ENCODE data around the gene DSG2. TPM values are rescaled to one million over a fixed set of nuclear protein-coding genes. Genes with fewer than 3 reads are reported as not detected.
A peak's percentile ranks its signal among the peaks of the same experiment; 100 is the strongest.

Gene DSG2
- 8.2 TPM for total RNA-seq (ENCODE audit: unreplicated experiment)
- long read RNA-seq, partial matches to known transcripts, result 1 of 1 reads
- long read RNA-seq, other reads (novel, unspliced or antisense), result 0 of 1 reads

DNA sequence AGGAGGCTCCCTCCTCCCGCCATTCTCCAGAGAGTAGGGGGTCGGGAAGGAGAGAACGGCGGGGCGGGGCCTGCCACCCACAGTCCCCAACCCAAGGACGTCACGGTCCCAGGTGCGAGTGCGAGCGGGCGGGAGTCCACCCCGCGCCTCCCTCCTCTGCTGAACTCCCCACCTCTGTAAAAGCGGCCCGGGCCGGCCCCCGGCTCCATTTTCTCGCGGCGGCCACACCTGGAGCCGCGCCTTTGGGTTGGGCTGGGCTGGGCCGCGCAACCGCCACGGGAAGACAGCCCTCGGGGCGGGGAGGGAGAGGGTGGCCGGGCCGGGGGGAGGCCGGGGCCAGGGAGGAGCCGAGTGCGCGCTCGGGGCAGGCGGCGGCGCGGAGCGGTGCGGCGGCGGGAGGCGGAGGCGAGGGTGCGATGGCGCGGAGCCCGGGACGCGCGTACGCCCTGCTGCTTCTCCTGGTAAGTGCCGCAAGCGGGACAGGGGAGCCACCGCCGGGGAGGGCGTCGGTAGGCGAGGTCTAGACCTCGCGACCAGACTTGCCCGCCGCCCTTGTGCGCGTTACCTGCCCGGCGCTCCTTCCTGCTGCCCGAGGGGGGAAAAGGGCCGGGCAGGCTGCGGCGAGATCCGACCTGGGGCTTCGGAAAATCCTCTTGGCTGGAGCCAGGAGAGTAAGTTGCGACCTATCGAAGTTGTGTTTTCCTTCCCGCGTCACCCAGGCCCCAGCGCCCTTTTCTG is at the start of gene DSG2:
TSS of gene DSG2 (plus strand) at position 342 of the 738 bp plus-strand sequence. CDS start at position 417, 75 bp downstream.
- Mint-ChIP-seq H3K4me1 (ENCODE audit: low read depth, unreplicated experiment) (peaks cover 6% of the 10 kb centered on the region), H3K4me3 (ENCODE audit: unreplicated experiment) (peak within 1 kb of the TSS; percentile 95), H3K27me3 (ENCODE audit: unreplicated experiment) (peaks cover 9% of the 10 kb centered on the region), H3K36me3 (ENCODE audit: unreplicated experiment) (no peaks in the 10 kb centered on the region), H3K9me3 (ENCODE audit: unreplicated experiment) (peaks cover 2% of the 10 kb centered on the region), H3K27ac (ENCODE audit: unreplicated experiment) (peak within 1 kb of the TSS; percentile 50)
- DNase-seq, result peak; percentile 69
- TF ChIP-seq, protein P1, sequence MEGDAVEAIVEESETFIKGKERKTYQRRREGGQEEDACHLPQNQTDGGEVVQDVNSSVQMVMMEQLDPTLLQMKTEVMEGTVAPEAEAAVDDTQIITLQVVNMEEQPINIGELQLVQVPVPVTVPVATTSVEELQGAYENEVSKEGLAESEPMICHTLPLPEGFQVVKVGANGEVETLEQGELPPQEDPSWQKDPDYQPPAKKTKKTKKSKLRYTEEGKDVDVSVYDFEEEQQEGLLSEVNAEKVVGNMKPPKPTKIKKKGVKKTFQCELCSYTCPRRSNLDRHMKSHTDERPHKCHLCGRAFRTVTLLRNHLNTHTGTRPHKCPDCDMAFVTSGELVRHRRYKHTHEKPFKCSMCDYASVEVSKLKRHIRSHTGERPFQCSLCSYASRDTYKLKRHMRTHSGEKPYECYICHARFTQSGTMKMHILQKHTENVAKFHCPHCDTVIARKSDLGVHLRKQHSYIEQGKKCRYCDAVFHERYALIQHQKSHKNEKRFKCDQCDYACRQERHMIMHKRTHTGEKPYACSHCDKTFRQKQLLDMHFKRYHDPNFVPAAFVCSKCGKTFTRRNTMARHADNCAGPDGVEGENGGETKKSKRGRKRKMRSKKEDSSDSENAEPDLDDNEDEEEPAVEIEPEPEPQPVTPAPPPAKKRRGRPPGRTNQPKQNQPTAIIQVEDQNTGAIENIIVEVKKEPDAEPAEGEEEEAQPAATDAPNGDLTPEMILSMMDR (IDR thresholded peaks at IDR 0.05; ENCODE audit: partially characterized antibody, unreplicated experiment), result no peak

DNA sequence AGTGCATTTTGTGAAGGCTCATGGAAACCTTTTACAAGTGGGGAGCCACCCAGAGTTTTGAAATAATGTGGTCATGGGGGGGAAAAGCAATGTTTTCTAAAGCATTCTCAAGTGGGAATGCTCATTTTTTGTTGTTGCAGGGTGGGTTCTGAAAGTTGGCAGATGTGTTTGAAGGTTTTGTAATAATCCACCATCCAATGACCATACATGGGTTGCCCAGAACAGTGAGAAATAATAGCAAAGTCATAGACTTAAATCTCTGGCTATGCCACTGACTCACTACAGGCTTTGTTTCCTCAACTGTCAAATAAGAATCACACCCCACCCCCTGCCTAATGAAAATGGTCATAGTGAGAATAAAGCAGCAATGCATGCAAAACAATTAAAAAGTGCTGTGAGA is 47.6 kb upstream of the DSG2 start:
- H3K27ac Mint-ChIP-seq (ENCODE audit: unreplicated experiment), result no peak overlapping the region
- H3K4me1 Mint-ChIP-seq (ENCODE audit: low read depth, unreplicated experiment), result no peaks in the 10 kb centered on the region
- H3K36me3 Mint-ChIP-seq (ENCODE audit: unreplicated experiment), result no peaks in the 10 kb centered on the region
- H3K9me3 Mint-ChIP-seq (ENCODE audit: unreplicated experiment), result no peaks in the 10 kb centered on the region
- H3K27me3 Mint-ChIP-seq (ENCODE audit: unreplicated experiment), result peaks cover 1% of the 10 kb centered on the region
- no peak overlapping the region for H3K4me3 Mint-ChIP-seq (ENCODE audit: unreplicated experiment)
- TF ChIP-seq, protein P1 (IDR thresholded peaks at IDR 0.05; ENCODE audit: partially characterized antibody, unreplicated experiment), result no peak
- no peak for DNase-seq

DNA sequence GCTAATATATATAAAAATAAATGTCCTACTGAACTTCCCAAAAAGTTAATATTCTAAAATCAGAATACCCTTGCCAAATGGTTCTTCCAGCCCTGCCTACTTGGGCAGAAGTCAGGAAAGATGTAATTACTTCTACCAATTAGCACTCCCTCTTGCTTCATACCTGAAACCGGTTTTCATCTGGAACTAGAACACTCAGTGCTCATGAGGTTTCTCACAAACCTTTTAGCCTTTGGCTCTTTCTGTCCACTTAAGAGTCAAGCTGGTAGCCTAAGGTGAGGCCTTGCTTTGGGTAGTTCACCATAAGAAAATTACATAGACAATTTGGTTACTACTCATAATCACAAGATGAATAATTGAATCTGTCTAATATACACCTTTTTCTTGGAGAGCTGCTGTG is 46.4 kb upstream of the DSG2 start:
- H3K27ac Mint-ChIP-seq (ENCODE audit: unreplicated experiment), result no peak overlapping the region
- peaks cover 1% of the 10 kb centered on the region for H3K27me3 Mint-ChIP-seq (ENCODE audit: unreplicated experiment)
- no peak for DNase-seq
- TF ChIP-seq, protein P1 (IDR thresholded peaks at IDR 0.05; ENCODE audit: partially characterized antibody, unreplicated experiment), result no peak
- H3K4me3 Mint-ChIP-seq (ENCODE audit: unreplicated experiment), result no peak overlapping the region
- no peaks in the 10 kb centered on the region for H3K4me1 Mint-ChIP-seq (ENCODE audit: low read depth, unreplicated experiment)
- no peaks in the 10 kb centered on the region for H3K9me3 Mint-ChIP-seq (ENCODE audit: unreplicated experiment)
- H3K36me3 Mint-ChIP-seq (ENCODE audit: unreplicated experiment), result no peaks in the 10 kb centered on the region

DNA sequence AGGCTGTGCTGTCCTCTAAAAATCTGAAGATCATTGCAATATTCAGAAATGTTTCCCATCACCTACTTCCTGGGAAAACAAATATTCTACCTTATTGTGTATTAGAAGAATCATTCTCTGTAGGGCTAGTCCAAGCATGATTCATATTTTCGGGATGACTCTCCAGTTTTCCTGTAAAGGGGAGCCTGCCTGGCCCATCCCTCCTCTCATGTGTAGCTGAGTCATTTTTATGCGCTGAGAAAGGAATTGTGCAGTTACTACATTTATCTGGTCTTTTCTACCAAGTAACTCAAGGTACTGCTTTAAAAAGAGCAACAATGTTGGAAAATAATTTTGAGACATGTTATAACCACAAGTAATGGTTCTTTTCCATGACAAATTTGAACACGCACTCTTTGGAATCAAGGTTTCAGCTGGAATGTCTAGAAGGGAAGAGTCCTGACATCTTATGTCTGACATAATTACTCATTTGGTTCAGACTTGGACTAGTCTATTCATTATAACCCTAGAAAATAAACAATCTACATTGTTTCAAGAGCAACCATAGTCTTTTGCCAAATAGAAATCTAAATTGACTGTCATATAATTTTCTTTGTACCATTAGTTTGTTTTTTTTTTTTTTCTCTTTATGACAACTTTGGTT is 43.8 kb upstream of the DSG2 start:
- Mint-ChIP-seq H3K27ac (ENCODE audit: unreplicated experiment) (no peak overlapping the region), H3K4me1 (ENCODE audit: low read depth, unreplicated experiment) (no peaks in the 10 kb centered on the region), H3K9me3 (ENCODE audit: unreplicated experiment) (no peaks in the 10 kb centered on the region), H3K36me3 (ENCODE audit: unreplicated experiment) (no peaks in the 10 kb centered on the region), H3K27me3 (ENCODE audit: unreplicated experiment) (peaks cover 1% of the 10 kb centered on the region), H3K4me3 (ENCODE audit: unreplicated experiment) (no peak overlapping the region)
- DNase-seq, result no peak
- TF ChIP-seq, protein P1 (IDR thresholded peaks at IDR 0.05; ENCODE audit: partially characterized antibody, unreplicated experiment), result no peak

DNA sequence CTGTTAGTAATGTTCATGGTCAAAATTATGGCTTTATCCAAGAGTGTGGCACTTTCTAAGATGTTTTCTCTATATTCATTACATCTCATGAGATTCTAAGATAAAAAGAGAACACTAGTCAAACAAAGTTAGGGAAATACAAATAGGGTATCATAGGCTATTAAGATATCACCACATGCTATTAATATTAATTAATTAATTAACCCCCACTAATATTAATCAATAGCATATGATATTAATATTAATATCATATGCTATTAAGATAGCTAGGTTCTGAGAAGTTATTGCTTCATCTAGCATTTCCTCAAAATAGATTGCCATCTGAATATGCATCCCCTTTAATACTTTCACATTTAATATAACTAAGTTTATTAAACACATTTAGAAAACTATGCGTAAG is 28.3 kb upstream of the DSG2 start:
- Mint-ChIP-seq H3K36me3 (ENCODE audit: unreplicated experiment) (no peaks in the 10 kb centered on the region), H3K27me3 (ENCODE audit: unreplicated experiment) (no peaks in the 10 kb centered on the region), H3K27ac (ENCODE audit: unreplicated experiment) (no peak overlapping the region), H3K9me3 (ENCODE audit: unreplicated experiment) (no peaks in the 10 kb centered on the region), H3K4me3 (ENCODE audit: unreplicated experiment) (no peak overlapping the region), H3K4me1 (ENCODE audit: low read depth, unreplicated experiment) (no peaks in the 10 kb centered on the region)
- DNase-seq, result no peak
- TF ChIP-seq, protein P1 (IDR thresholded peaks at IDR 0.05; ENCODE audit: partially characterized antibody, unreplicated experiment), result no peak
